ENCODE results near the gene PFKFB4.
"Not testable (repeated sequence)": the region's sequence is repeated elsewhere in the genome, so short reads cannot be mapped to it uniquely, and the experiment has no call there.

The PFKFB4 gene

GRCh38 chr3:48558493-48559134, 2.0 kb upstream of the PFKFB4 start:
- no peak for DNase-seq (ENCODE audit: low spot score)

DNA sequence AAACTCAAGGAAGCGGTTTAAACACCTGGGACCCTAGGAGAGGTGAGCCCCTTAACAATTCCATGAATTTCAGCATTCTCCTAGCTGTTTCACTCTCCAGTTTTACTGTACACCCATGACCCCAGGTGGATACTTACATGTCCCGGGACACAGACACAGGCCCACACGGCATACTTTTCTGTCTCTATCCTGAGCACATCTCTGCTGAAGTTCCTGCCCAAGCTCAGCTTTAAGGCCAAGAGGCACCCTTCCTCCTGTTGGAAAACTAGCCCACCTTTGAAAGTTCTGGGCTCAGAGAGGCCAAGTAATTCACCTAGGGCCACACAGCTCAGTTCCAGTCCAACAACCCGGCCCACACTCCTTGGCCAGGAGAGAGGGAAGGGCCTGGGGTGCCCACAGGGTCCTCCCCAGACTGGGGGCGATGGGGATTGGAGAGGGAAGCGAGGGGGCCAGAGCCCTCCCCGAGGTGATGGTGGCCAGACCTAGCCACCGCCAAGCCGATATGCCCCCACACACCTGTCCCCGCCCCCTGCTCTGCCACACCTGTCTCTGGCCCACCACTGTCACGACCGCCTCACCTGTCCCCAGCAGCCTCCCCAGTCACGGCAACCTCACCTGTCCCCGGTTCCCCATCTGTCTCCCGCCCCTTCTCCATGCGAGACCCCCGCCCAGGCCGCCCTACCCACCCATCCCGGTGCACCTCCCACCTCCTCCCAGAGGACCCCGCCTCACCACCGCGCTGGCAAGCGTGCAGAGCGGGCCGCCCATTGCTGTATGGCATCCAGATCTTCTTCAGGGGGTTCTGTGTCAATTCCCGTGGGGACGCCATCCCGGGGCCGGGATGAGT, 431 bp downstream of the PFKFB4 start:
- DNase-seq (ENCODE audit: low spot score) = no peak

- DNase-seq (ENCODE audit: low spot score) = no peak
Observed at GRCh38 chr3:48555231-48555948, 1.2 kb downstream of the PFKFB4 start.

DNA sequence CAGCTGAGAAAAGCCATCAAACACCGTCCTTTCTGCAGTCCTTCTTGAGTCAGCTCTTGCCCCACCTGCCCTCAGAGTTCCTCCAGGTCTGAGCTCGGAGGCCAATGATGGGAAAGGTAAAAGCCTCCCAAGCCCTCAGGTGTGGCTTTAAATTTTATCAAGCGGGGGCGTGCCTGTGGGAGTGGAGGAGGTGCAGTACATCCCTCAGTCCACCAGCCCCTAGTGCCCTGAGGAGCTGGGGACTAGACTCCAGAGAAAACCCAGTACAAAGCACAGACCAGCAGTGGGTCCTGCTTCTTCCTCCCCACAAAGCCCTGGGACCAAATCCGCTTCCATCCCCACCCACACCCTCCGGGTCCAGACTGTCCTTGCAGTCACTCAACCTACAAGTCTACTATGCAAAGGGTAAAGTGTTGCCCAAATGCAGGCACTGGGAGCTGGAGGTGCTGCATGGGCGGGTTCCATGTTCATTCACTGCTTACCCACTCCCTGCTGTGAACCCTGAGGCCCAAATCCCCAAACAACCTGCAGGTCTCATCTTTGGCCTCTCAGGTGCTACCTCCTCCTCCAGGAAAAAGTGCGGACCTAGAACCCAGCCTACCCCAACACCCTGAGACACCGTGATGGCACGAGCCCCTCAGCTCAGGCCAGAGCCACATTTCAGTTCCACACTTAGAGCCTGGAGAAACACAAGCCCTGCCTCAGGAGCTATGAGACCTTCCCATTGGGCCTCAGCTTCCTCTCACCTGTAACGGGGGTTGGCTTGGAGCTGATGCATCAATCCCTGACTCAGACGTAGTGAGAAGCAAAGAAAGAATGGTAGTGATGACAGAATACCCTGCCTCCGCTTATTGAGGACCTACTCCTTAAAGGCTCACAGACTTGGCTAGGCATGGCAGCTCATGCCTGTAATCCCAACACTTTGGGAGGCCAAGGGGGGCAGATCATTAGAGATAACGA, 2.4 kb downstream of the PFKFB4 start:
- DNase-seq (ENCODE audit: low spot score) = no peak

- no peak for DNase-seq (ENCODE audit: low spot score)
Observed at GRCh38 chr3:48553361-48553760, 3.2 kb downstream of the PFKFB4 start.

- no peak for DNase-seq (ENCODE audit: low spot score)
Observed at GRCh38 chr3:48552111-48552951, 4.3 kb downstream of the PFKFB4 start.

DNA sequence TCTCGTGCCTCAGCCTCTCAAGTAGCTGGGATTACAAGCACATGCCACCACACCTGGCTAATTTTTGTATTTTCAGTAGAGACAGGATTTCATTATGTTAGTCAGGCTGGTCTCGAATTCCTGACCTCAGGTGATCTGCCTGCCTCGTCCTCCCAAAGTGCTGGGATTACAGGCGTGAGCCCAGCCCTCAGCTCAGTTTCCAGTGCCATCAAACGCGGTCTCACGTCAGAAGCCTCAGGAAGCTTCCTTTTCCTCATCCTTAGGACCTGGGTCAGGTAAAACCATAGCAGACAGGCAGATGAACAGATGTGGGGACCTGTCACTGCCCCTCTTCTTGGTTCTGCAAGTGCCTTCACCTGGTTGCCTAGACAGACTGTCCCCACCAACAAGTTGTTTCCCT, 5.0 kb downstream of the PFKFB4 start:
- not testable (repeated sequence) for DNase-seq (ENCODE audit: low spot score)

- peak; percentile 87 for DNase-seq (ENCODE audit: low spot score)
Observed at GRCh38 chr3:48548729-48549705, 7.6 kb downstream of the PFKFB4 start.

- no peak for DNase-seq (ENCODE audit: low spot score)
Observed at GRCh38 chr3:48548126-48548525, 8.5 kb downstream of the PFKFB4 start.

DNA sequence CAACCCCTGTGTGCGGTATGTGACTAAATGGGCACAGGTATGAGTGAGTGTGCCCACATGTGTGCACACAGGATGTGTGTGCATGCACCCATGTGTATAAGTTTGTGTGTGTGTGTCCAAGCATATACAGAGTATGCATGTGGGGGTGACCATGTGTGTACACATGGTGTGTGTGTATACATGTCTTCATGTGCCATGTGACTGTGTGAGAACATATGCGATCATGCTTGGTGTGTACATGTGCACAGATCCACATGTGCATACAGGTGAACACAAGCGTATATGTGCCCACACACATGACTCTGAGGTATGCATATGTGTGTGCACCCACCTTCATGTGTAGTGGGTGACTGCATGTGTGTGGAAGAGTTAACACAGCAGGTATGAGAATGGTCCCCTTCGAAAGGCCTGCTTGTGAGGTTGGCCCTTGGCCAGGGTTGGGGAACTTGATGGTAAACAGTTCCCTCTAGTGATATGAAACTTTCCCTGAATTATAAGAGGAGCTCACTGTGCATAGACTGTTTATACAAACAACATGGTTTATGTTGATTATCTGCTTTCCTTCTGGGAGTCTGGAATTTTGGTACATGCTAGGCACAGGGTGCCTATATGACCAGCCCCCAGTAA, 10.3 kb downstream of the PFKFB4 start:
- no peak for DNase-seq (ENCODE audit: low spot score)

GRCh38 chr3:48544141-48544540, 12.5 kb downstream of the PFKFB4 start:
- no peak for DNase-seq (ENCODE audit: low spot score)

- DNase-seq (ENCODE audit: low spot score) = no peak
Observed at GRCh38 chr3:48543271-48543866, 13.2 kb downstream of the PFKFB4 start.

DNA sequence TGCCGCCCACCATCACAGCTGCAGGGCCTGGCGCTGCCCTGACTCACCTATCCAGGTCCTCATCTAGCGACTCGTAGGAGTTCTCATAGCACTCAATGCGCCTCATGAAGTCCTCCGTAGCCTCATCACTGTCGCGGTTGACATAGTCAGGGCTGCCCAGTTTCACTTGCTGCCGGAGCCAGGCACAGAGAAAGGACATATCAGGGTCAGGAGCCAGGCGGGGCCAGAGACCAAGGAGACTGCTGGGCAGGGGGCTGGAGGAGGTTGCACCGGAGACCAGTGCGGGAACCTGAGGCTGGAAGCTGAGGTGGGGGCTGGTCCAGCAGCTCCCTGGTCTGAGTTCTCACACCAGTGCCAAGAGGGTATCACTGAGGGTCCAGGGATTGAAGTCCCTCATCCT, 18.2 kb downstream of the PFKFB4 start:
- no peak for DNase-seq (ENCODE audit: low spot score)

GRCh38 chr3:48536785-48537184, 19.8 kb downstream of the PFKFB4 start:
- no peak for DNase-seq (ENCODE audit: low spot score)

GRCh38 chr3:48536116-48536515, 20.5 kb downstream of the PFKFB4 start:
- no peak for DNase-seq (ENCODE audit: low spot score)

GRCh38 chr3:48535578-48535977, 21.0 kb downstream of the PFKFB4 start:
- no peak for DNase-seq (ENCODE audit: low spot score)

- DNase-seq (ENCODE audit: low spot score) = no peak
Observed at GRCh38 chr3:48532977-48533337, 23.6 kb downstream of the PFKFB4 start.

- no peak for DNase-seq (ENCODE audit: low spot score)
Observed at GRCh38 chr3:48532271-48532976, 24.2 kb downstream of the PFKFB4 start.

Measured in HuH-7.5 (cell line).